RPMI8226 (cell line): ENCODE results near the gene GSPT2.
"Not testable (repeated sequence)": the region's sequence is repeated elsewhere in the genome, so short reads cannot be mapped to it uniquely, and the experiment has no call there.

Source experiments
- DNase-seq: peaks from one replicate; pipeline ENCODE4 v3.0.0-alpha.2; 2015

The GSPT2 gene

GRCh38 chrX:51743179-51743957, at the start of gene GSPT2:
TSS of gene GSPT2 (plus strand) at chrX:51743442. CDS start at chrX:51743627, 185 bp downstream.
- no peak for DNase-seq

- no peak for DNase-seq
Observed at GRCh38 chrX:51694254-51694653, 49.0 kb upstream of the GSPT2 start.

- DNase-seq: no peak
Observed at GRCh38 chrX:51697397-51697796, 45.8 kb upstream of the GSPT2 start.

DNA sequence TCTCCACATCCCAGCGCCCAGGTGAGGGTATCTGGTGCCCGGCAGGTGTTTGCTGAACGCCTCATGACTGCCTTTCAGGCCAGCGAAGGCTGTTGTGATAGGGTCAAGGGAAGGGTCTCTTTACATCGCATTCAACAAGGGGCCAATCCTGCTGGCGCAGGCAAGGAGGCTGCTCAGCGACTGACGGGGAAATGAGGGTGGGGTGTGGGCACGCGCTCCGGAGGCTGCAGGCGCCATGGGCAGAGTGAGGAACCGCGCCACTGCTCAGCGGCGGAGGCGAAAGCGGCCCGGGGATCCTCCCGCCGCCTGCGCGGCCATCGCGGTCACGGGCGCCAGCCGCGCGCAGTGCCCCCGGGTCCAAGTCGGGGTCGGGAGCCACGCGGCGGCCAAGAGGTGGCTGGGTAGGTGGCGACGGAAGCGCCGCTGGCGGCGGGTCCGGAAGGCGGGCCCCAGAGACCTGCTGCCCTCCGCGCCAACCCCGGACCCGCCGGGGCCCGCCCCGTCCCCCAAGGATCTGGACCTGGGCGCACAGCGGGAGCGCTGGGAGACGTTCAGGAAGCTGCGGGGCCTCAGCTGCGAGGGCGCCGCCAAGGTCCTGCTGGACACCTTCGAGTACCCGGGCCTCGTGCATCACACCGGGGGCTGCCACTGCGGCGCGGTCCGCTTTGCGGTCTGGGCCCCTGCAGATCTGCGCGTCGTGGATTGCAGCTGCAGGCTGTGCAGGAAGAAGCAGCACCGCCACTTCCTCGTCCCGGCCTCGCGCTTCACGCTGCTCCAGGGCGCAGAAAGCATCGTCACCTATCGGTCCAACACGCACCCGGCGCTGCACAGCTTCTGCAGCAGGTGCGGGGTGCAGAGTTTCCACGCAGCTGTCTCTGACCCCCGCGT, 32.7 kb upstream of the GSPT2 start, which contains the start of gene CENPVL1:
Gene CENPVL1 (plus strand): TSS at position 236 of the 888 bp plus-strand sequence. CDS start 0 bp downstream, at position 236.
- DNase-seq: not testable (repeated sequence)

DNA sequence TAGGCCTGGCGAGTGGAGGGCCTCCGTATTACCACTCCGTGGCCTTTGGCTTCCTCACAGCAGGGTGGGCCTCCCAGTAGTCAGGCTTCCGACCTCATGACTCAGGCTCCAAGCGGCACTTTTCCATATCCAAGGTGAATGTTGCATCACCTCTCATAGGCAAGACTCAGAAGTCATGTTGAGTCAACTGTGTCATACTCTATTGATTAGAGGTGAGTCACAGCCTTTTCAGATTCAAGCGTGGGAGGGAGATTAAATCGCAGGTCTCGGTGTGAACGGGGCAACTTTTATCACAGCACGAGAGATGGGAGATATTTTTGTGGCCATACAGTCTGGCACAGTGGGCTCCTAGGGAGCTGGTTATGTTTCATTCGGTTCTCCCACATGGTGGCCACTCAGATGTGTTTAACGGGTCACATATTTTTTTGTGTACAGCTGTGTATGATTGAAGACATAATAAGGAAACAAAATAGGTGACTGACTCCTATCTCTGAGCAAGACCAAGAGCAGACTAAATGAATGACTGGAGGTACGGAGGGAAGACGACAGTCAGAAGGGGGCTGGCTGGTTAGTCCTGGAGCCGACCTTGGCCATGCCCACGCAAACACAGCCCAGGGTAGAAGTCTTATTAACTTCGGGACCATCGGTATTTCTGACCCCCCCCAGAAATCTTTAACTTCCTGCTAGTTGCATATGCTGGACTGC, 30.1 kb upstream of the GSPT2 start:
- DNase-seq: not testable (repeated sequence)

DNA sequence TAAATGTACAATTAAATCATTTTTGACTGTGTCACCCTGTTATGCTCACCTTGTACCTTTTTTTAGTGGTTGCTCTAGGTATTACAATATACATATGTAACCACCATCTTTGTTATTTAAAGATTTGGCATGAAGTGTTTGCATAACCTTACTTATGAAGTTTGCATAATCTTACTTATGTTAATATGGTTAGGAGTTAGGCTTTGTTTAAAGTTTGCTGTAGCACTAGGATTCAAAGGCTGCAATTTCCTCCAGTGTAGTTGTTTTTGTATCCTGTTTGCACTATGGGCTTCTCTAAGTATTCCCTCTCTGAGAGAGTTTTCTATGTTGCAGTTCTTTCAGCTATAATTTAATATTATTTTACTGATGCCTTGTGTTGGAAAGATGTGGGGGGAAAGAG, 15.0 kb upstream of the GSPT2 start:
- DNase-seq: no peak

DNA sequence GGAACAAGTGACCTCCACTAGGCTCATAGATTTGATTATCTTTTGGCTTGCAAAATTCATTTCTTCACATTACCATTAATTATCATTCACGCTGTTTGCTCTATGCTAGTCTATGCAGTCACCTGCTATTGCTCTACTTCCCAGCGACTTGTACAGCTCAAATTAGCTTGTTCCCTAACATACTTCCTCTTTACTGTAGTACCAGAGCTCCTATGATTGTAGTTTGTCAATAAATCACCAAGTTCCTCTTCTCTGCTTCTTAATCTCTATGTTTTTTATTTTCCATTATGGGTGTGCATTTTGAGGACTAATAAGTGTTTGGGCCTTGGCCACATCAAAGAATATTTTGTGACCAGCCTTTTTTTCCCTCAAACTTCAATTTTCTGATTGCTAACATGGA, 6.2 kb upstream of the GSPT2 start:
- DNase-seq: no peak

- no peak for DNase-seq
Observed at GRCh38 chrX:51742586-51742985, 656 bp upstream of the GSPT2 start.

- DNase-seq: no peak
Observed at GRCh38 chrX:51747671-51748070, 4.4 kb downstream of the GSPT2 start.

- DNase-seq: no peak
Observed at GRCh38 chrX:51759055-51759839, 16.0 kb downstream of the GSPT2 start.

DNA sequence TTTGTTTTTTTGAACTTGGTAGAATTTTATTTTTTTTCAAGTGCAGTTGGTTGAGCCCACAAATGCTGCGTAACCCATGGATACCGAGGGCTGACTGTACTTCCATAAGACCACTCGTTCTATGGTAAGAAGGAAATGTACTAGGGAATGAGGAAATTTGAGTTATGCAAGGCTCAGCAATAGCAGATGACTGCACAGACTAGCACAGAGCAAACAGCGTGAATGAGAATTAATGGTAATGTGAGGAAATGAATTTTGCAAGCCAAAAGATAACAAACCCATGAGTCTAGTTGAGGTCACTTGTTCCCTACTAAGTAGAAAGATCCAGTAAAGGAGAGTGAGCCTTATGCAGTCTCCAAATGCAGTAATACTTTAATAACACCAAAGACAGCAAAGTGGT, 17.4 kb downstream of the GSPT2 start:
- no peak for DNase-seq

DNA sequence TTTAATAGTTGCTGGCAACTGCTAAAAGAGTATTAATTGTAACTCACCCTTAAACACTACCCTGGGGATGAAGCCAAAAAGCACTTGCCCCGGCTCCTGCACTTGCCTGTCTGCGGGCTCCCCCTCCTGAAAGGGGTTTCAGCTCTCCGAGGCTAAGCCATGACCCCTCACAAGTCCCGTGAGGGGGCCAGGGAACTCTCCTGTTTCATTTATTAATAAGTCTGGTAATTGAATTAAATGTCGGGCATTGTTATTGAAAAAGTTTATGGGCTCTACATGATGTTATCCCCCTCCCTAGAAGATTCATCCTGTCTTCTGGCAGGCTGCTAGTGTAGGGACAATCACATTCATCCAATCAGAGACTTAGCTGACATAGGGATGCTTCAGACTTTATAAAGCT, 23.3 kb downstream of the GSPT2 start:
- no peak for DNase-seq

GRCh38 chrX:51776851-51777250, 33.6 kb downstream of the GSPT2 start:
- no peak for DNase-seq

DNA sequence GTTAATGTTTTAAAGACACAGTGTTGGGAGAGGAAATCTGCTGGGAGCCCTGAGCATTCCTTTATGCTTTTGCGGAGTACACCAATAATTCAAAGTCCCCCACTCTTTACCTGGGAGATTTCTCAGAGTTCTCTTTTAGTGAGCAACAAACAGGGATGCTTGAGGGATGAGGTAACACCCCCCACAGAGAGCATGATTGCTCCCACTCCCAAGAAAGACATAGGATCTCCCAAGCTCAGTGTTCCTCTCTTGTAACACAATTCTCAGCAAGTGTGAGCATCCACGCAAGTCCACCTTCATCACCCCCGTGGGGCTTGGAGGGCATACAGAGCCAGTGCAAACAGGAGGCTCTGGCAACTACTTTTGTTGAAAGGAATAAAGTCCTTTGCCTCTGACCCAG, 36.1 kb downstream of the GSPT2 start:
- DNase-seq: no peak

DNA sequence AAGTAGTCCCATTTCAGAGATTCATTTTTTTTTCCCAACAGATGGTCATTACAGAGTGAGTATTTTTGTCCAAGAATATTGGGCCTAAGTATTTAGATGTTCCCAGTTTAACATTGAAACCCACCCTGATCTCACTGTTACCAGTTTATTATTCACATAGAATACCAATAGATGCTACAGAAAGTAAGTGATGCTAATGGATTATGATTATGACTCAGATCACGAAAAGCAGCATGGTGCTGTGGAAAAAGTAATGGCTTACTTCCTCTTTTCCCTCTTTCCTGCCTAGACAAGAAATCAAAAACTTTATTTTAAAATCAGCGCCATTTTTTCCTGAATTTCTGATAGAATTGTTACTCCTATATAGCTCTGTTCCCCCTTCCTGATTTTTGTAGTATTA, 51.9 kb downstream of the GSPT2 start:
- no peak for DNase-seq
